GM19395 (cell line): Measurements from ENCODE around the gene PGBD1.
"Not testable (repeated sequence)": the region's sequence is repeated elsewhere in the genome, so short reads cannot be mapped to it uniquely, and the experiment has no call there.

Experiments
- ATAC-seq: cut with Tn5 transposase; IDR thresholded peaks from one replicate; pipeline ENCODE4 v1.9.1; 2021; ENCODE audit warnings: mild to moderate bottlenecking, moderate library complexity; ENCODE audit not compliant: unreplicated experiment

The PGBD1 gene

DNA sequence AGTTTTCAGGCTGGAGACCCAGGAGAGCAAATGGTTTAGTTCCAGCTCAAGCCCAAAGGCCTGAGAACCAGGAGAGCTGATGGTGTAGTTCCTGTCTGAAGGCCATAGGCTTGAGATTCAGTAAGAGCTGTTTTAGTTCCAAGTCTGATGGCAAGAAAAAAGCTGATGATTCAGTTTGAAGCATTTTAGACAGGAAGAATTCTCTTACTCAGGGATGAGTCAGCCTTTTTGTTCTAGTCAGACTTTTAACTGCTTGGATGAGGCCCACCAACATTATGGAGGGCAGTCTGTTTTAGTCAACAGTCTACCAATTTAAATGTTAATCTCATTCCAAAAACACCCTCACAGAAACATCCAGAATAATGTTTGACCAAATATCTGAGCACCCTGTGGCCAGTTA is 11.9 kb upstream of the PGBD1 start:
- no peak for ATAC-seq

DNA sequence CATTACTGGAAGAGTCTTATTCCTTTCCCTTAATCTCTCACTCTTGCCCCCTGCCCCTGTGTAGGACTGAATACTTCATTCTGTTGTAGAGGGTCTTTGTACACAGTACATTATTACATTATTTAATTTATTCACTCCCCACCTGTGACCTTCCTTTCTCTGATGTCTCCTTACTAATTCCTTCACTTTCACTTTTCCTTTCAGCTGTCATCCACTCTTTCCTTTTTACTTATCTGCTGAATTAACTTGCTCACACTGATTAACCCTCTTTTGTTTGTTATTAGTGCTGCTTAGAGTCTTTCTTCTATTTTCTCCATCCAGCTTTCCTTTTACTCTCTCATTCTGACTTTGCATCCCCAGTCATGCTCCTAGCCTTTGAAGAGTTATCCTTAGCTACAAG is 6.5 kb upstream of the PGBD1 start:
- no peak for ATAC-seq

- ATAC-seq: no peak
Measured at GRCh38 chr6:28277746-28278145, 3.6 kb upstream of the PGBD1 start.

DNA sequence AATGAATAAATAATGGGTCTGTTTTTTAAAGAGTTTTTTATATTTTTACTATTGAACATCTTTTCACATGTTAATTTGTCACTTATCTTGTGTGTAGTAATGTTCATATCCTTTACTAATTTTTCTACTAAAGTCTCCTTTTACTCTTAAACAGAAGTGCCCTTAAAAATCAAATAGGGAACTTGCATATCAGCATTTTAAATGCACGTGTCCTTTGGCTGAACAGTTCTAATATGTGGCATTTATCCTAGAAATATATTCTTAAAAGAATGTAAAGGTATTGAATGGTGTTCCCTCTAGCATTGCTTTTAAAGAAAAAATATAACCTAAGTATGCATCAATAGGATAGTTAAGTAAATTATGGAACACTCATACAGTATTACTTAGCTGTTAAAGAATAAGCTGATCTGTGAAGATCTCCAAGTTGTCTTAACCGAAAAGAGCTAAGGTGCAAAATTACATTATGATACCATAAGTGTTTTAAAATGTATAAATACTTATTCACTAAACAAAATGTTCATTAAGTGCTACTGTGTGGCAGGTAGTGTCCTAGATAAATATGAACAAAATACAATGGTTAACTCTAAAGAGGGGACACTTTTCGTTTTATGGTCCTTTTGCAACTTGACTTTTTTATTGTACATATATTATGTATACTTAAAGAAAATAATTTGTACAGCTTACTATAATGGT is 631 bp upstream of the PGBD1 start:
- no peak for ATAC-seq

GRCh38 chr6:28282926-28283325 is 1.6 kb downstream of the PGBD1 start:
- no peak for ATAC-seq

DNA sequence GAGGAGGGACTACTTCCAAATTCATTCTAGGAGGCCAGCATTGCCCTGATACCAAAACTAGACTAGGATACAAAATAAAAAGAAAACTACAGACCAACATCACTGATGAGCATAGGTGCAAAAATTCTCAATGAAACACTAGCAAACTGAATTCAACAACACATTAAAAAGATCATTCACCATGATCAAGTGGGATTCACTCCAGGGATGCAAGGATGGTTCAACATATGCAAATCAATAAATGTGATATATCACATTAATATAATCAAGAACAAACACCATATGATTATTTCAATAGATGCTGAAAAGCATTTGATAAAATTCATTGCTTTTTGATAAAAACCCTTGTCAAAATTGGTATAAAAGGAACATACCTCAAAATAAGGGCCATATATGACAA is 10.2 kb downstream of the PGBD1 start:
- ATAC-seq: no peak

GRCh38 chr6:28295326-28295725 is 14.0 kb downstream of the PGBD1 start:
- ATAC-seq: no peak

- no peak for ATAC-seq
Measured at GRCh38 chr6:28296520-28297060, 15.2 kb downstream of the PGBD1 start.

GRCh38 chr6:28303570-28303969 is 22.2 kb downstream of the PGBD1 start:
- peak; percentile 89 for ATAC-seq

- not testable (repeated sequence) for ATAC-seq
Measured at GRCh38 chr6:28306363-28306762, 25.0 kb downstream of the PGBD1 start.

DNA sequence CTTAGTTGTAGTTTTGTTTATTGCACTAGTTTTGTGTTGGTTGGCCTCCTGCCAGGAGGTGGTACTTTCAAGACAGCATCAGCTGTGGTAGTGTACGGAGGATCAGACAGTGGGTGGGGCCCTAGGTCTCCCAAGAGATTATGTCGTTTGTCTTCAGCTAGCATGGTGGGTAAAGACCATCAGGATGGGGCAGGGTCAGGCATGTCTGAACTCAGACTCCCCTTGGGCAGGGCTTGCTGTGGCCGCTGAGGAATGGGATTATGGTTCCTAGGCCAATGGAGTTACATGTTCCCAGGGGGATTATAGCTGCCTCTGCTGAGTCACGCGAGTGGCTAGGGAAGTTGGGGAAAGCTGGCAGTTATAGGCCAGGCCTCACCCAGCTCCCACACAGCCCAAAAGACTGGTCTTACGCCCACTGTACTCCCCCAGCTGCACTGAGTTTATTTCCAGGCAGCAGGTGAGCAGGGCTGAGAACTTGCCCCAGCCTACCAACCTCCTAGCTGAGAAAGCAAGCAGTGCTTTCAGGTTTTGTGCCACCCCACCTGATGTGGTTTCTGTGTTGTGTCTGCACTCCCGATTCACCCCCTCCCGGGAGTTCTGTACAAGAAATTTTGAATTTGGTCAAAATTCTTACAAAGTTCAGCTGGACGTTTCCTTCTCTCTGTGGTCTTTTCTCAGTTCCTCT is 29.9 kb downstream of the PGBD1 start:
- no peak for ATAC-seq

GRCh38 chr6:28312939-28313338 is 31.6 kb downstream of the PGBD1 start:
- no peak for ATAC-seq

- ATAC-seq: no peak
Measured at GRCh38 chr6:28315628-28316027, 34.3 kb downstream of the PGBD1 start.

GRCh38 chr6:28317866-28318265 is 36.5 kb downstream of the PGBD1 start:
- ATAC-seq: not testable (repeated sequence)

DNA sequence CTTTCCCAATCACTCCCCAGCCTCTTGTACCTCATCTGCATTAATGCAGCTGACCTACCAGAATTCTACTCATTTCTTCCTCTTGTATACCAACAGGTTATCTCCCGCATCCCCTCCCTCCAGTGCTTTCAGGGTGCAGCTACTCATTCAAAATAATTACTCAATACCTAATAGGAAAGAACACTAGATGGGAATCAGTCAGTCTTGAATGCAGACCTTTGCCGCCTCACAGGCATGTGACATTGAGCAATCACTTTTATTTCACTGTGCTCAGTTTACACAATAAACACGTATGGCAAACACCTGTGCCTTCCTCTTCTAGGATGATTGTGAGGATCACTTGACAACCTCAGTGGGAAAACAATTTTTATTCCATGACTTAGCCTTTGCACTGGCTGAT is 41.3 kb downstream of the PGBD1 start:
- ATAC-seq: no peak

DNA sequence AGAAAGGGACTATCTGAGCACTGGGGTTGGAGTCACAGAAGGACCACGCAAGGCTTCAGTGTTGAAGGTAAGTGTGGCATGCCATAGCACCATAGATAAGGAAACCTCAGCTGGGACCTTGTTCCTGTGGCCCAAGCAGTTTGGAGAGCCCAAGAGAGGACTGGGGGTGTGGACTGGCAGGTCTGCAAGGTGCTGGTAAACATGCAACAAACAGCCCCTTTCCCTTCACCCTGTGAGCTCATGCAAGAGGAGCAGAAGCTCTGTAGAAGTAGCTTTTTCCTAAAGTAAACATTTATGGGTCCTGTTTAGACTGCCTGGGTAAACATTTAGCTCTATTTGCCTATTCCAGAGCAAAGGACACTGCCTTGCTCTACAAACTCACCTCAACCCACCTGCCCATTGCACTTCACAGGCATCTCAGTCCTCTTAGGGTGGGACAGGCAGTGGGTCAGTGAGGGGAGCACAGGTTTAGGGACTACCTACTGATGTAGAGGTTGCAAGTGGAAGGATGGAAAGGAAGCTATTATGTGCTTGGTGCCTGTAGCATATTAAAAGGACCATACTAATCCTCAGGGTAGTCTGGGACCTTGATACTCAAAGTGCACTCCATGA is 42.5 kb downstream of the PGBD1 start:
- no peak for ATAC-seq

GRCh38 chr6:28326371-28326948 is 45.1 kb downstream of the PGBD1 start:
- ATAC-seq: no peak

- no peak for ATAC-seq
Measured at GRCh38 chr6:28330041-28330440, 48.7 kb downstream of the PGBD1 start.

DNA sequence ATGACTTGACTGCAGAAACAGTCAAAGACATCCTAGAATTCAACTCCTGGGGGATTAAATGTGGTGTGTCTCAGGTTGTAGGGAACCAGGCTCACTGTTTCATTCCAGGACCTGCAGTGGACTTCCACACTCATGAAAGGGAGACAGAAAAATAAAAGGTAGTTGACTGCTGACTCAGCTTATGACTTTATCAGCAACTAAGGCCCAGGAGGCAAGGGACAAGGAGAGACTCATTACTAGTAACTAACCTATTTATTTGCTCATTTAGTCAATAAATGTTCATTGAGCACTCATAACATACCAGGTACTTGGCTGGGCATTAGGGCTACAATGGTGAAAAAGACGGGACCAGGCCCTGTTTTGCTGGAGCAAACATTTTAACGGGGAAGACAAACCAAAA is 51.7 kb downstream of the PGBD1 start:
- ATAC-seq: no peak

- no peak for ATAC-seq
Measured at GRCh38 chr6:28333599-28334018, 52.2 kb downstream of the PGBD1 start.

DNA sequence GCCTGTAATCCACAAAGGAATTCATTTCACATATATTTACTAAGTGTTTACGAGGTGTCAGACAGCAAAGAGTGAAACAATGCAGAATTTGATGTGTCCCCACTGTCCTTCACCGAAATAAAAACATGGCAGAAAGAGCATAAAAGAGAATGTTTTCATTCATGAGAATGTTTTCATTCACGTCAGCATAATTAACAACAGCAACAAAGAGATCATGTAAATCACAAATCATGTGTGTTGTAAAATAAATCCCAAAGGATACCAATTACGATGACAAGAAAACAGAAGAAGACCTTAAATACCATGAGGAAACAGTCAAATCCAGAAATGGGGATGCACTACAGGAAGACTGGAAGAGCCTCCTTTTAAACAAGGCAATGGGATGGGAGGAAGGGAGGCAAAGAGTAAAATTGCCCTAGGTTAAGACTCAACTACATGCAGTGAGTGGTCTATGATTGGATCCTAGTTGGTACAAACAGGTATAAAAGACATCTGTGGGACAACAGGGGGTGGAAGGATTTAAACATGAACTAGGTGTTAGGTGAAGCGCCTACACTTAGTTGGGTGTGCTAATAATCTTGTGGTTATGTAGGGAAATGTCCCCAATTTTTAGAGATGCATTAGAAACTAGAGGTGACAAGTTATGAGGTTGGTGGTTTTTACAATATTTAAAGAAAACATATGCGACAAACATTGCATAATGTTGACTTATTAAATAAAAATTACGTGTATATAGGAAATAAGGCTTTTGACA is 53.1 kb downstream of the PGBD1 start:
- no peak for ATAC-seq
